Activated CD4-positive, alpha-beta memory T cell treated with anti-CD3 and anti-CD28 coated beads, Interleukin-2, amount 10 ng/mL, durations not matched to agents 7 days and 5 days (primary cell): Measurements from ENCODE around the gene NANOG. TPM values are rescaled to one million over a fixed set of nuclear protein-coding genes. Genes with fewer than 3 reads are reported as not detected.
"Not testable (repeated sequence)": the region's sequence is repeated elsewhere in the genome, so short reads cannot be mapped to it uniquely, and the experiment has no call there.

Source experiments
- CTCF ChIA-PET: fragments of 350-600 bp; sonication (Branson Sonifier 250); formaldehyde crosslinking; loops from one replicate; lab custom pipeline; 2021; ENCODE audit warnings: antibody characterized with exemption, inconsistent platforms; lab: Charles Lee
- POLR2A ChIA-PET: fragments of 350-600 bp; sonication (Branson Sonifier 250); formaldehyde crosslinking; loops from one replicate; lab custom pipeline; 2021; ENCODE audit warnings: antibody characterized with exemption; lab: Charles Lee
- DNase-seq: peaks from one replicate; pipeline ENCODE4 v3.0.0-alpha.2; 2020
- H3K27ac Mint-ChIP-seq: one replicate; pipeline ENCODE4 v1.8.0; 2021; ENCODE audit warnings: mild to moderate bottlenecking, mixed read lengths
- H3K27me3 Mint-ChIP-seq: one replicate; pipeline ENCODE4 v1.8.0; 2021; ENCODE audit warnings: mixed read lengths
- H3K36me3 Mint-ChIP-seq: one replicate; pipeline ENCODE4 v1.8.0; 2021; ENCODE audit warnings: low read depth, mixed read lengths
- H3K4me1 Mint-ChIP-seq: one replicate; pipeline ENCODE4 v1.8.0; 2021; ENCODE audit warnings: mixed read lengths
- H3K4me3 Mint-ChIP-seq: one replicate; pipeline ENCODE4 v1.8.0; 2021; ENCODE audit warnings: mild to moderate bottlenecking, mixed read lengths
- H3K9me3 Mint-ChIP-seq: one replicate; pipeline ENCODE4 v1.8.0; 2021; ENCODE audit warnings: mixed read lengths
- total RNA-seq, 2 experiments: library from RNA; stranded (reverse); gene quantifications; one replicate each; pipeline ENCODE4 v1.2.3, GENCODE V29; 2021

NANOG gene
- not detected for total RNA-seq

GRCh38 chr12:7788884-7789528, at the start of gene NANOG:
TSS of gene NANOG (plus strand) at chr12:7789402. CDS start at chr12:7789615, 213 bp downstream.
- H3K36me3 Mint-ChIP-seq, H3K27ac Mint-ChIP-seq, H3K9me3 Mint-ChIP-seq, CTCF ChIA-PET, H3K4me3 Mint-ChIP-seq, H3K4me1 Mint-ChIP-seq, DNase-seq, POLR2A ChIA-PET: not testable (repeated sequence)
- peaks cover 13% of the 10 kb centered on the region for H3K27me3 Mint-ChIP-seq

DNA sequence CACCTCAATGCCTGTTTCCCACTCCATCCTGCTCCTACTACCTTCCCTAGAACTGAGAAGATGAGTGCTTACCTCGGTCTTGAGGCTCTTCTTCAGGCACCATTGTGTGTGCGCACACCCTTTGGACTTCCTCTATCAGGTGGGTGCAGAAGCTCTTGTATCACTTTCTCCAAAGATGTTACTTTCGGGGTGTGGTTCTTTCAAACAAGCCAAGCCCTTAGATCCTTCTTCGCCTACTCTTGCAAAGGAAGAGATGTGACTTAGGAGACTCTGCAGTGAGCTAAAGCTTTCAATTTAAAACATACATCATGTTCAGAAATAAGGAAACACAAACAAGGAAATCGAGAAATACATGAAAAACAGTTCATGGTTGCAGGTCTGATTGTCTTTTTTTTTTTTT, 42.0 kb upstream of the NANOG start, which contains the start of gene CLEC4C:
TSS of gene CLEC4C (minus strand) at position 130 of the 400 bp plus-strand sequence. CDS start at position 103, 27 bp downstream.
- H3K36me3 Mint-ChIP-seq: no peaks in the 10 kb centered on the region
- no peaks in the 10 kb centered on the region for H3K27me3 Mint-ChIP-seq
- POLR2A ChIA-PET: no interaction called here
- no peaks in the 10 kb centered on the region for H3K9me3 Mint-ChIP-seq
- no peak for DNase-seq
- H3K4me1 Mint-ChIP-seq: no peaks in the 10 kb centered on the region
- no peak within 1 kb of the TSS for H3K4me3 Mint-ChIP-seq
- H3K27ac Mint-ChIP-seq: no peak within 1 kb of the TSS
- CTCF ChIA-PET: interaction anchor here (0.6 to 0.8 kb wide), 3 partner anchors 298 to 704 kb away, joined by 3 to 6 read pairs (median 3); no protein-coding TSS in a partner anchor

DNA sequence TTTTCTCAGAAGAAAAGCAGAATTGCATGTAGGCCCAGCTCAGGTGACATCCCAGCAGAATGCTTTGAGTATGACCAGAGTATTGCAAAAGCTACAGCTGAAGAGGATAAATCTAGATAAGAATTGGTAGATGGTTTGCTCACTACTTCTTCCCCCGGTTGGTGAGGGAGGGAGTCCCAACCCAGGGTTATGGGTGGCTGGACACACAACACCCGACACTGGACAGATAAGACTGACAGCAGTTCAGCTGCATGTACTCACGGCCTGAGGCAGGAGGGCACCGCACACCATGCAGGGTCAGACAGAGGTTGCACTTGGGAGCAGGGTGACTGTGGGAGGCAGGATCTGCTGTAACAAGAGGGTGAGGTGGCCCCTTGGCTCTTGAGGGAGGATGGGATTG, 40.4 kb upstream of the NANOG start:
- H3K4me3 Mint-ChIP-seq: no peak overlapping the region
- CTCF ChIA-PET: interaction anchor here (0.6 to 1.3 kb wide), 2 partner anchors 17 to 58 kb away, joined by 4 read pairs; no protein-coding TSS in a partner anchor

DNA sequence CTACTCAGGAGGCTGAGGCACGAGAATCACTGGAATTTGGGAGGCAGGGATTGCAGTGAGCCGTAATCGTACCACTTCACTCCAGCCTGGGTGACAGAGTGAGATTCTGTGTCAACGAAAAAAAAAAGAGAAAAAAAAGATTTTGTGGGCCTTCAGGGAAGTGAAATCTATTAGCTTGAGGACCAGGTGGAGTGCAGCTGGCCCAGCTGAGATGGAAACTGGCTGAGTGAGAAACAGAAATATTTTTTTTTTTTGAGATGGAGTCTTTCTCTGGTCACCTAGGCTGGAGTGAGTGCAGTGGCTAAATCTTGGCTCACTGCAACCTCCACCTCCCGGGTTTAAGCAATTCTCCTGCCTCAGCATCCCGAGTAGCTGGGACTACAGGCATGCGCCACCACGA, 39.8 kb upstream of the NANOG start:
- Mint-ChIP-seq H3K36me3 (no peaks in the 10 kb centered on the region), H3K27me3 (no peaks in the 10 kb centered on the region), H3K9me3 (no peaks in the 10 kb centered on the region), H3K4me3 (no peak overlapping the region), H3K27ac (no peak overlapping the region), H3K4me1 (peaks cover 2% of the 10 kb centered on the region)
- CTCF ChIA-PET: interaction anchor here (0.8 kb wide), 1 partner anchor 109 kb away, joined by 3 read pairs; no protein-coding TSS in a partner anchor
- no peak for DNase-seq
- POLR2A ChIA-PET: no interaction called here

More for the DNA sequence above, 40.4 kb upstream of the NANOG start:
- H3K36me3 Mint-ChIP-seq: no peaks in the 10 kb centered on the region
- POLR2A ChIA-PET: no interaction called here
- peaks cover 2% of the 10 kb centered on the region for H3K4me1 Mint-ChIP-seq
- no peak overlapping the region for H3K27ac Mint-ChIP-seq
- no peak for DNase-seq
- no peaks in the 10 kb centered on the region for H3K27me3 Mint-ChIP-seq
- no peaks in the 10 kb centered on the region for H3K9me3 Mint-ChIP-seq

- CTCF ChIA-PET: interaction anchor here (0.8 kb wide), 1 partner anchor 110 kb away, joined by 3 read pairs; no protein-coding TSS in a partner anchor
- POLR2A ChIA-PET: no interaction called here
- Mint-ChIP-seq H3K27me3 (no peaks in the 10 kb centered on the region), H3K4me1 (peaks cover 2% of the 10 kb centered on the region), H3K4me3 (no peak overlapping the region), H3K36me3 (no peaks in the 10 kb centered on the region), H3K27ac (no peak overlapping the region), H3K9me3 (no peaks in the 10 kb centered on the region)
- no peak for DNase-seq
Observed at GRCh38 chr12:7750350-7750749, 38.9 kb upstream of the NANOG start.

DNA sequence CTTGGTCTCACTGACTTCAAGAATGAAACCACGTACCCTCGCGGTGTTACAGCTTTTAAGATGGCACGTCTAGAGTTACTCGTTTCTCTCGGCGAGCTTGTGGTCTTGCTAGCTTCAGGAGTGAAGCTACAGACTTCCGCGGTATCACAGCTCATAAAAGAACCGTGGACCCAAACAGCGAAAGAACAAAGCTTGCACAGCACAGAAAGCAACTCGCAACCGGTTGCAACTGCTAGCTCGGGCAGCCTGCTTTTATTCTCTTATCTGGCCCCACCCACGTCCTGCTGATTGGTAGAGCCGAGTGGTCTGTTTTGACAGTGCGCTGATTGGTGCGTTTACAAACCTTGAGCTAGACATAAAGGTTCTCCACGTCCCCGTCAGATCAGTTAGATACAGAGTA, 37.8 kb upstream of the NANOG start:
- Mint-ChIP-seq H3K36me3 (no peaks in the 10 kb centered on the region), H3K4me1 (peaks cover 6% of the 10 kb centered on the region), H3K27ac (no peak overlapping the region), H3K27me3 (no peaks in the 10 kb centered on the region), H3K9me3 (no peaks in the 10 kb centered on the region), H3K4me3 (no peak overlapping the region)
- ChIA-PET POLR2A (no interaction called here), CTCF (interaction anchor here (0.6 kb wide), 2 partner anchors 53 to 58 kb away, joined by 3 read pairs; no protein-coding TSS in a partner anchor)
- no peak for DNase-seq

DNA sequence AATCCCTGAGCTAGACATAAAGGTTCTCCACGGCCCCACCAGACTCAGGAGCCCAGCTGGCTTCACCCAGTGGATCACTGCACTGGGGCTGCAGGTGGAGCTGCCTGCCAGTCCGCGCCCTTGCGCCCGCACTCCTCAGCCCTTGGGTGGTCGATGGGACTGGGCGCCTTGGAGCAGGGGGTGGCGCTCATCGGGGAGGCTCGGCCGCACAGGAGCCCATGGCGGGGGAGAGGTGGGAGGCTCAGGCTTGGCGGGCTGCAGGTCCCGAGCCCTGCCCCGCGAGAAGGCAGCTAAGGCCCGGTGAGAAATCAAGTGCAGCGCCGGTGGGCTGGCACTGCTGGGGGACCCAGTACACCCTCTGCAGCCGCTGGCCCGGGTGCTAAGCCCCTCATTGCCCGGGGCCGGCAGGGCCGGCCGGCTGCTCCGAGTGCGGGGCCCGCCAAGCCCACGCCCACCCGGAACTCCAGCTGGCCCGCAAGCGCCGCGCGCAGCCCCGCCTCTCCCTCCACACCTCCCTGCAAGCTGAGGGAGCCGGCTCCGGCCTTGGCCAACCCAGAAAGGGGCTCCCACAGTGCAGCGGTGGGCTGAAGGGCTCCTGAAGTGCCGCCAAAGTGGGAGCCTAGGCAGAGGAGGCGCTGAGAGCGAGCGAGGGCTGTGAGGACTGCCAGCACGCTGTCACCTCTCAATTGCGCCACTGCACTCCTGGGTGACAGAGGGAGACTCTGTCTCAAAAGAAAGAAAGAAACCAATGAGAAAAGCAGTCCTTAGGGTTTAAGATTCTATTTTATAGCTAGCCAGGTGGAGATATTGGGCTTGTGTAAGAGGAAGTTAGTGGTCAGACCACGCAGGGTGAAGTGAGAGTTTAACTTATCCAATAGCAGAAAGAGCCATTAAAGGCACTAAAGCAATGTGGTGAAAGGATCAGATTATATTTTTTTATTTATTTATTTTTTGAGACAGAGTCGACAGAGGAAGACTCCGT, 37.0 kb upstream of the NANOG start:
- CTCF ChIA-PET, POLR2A ChIA-PET, DNase-seq, H3K27me3 Mint-ChIP-seq, H3K36me3 Mint-ChIP-seq, H3K4me3 Mint-ChIP-seq, H3K4me1 Mint-ChIP-seq, H3K27ac Mint-ChIP-seq, H3K9me3 Mint-ChIP-seq: not testable (repeated sequence)

DNA sequence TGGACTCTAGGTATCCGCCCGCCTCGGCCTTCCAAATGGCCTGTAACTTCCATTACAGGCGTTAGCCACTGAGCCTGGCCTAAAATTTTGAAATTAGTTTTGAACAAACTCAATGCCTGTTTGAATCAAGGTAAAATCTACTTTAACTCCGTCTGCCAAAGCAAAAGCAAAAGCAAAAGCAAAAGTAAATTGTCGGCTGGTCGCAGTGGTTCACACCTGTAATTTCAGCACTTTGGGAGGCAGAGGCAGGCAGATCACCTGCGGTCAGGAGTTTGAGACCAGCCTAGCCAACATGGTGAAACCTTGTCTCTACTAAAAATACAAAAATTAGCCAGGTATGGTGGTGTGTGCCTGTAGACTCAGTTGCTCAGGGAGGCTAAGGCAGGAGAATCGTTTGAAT, 33.5 kb upstream of the NANOG start:
- H3K27ac Mint-ChIP-seq: not testable (repeated sequence)

DNA sequence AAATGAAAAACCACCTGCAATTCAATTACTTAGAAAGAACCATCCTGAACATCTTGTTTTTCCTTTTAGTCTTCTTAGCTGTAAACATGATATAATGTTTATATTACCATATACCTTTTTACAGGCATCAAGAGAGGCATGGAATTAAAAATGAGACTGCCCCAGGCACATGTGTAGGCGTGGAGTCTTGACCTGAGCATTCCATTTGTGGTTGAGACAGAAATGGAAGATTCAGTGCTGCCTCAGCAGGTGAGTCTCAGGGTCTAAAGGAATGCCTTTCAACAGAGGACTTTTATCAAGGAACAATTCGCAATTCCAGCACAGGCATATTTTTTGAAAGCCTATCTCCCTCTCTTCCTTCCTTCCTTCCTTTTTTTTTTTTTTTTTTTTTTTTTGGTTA, 32.2 kb upstream of the NANOG start:
- no peaks in the 10 kb centered on the region for H3K27me3 Mint-ChIP-seq
- no peaks in the 10 kb centered on the region for H3K36me3 Mint-ChIP-seq
- POLR2A ChIA-PET: no interaction called here
- DNase-seq: no peak
- CTCF ChIA-PET: no interaction called here
- no peak overlapping the region for H3K4me3 Mint-ChIP-seq
- no peak overlapping the region for H3K27ac Mint-ChIP-seq
- H3K4me1 Mint-ChIP-seq: peaks cover 6% of the 10 kb centered on the region
- H3K9me3 Mint-ChIP-seq: no peaks in the 10 kb centered on the region

More for the DNA sequence above, 33.5 kb upstream of the NANOG start:
- H3K9me3 Mint-ChIP-seq, H3K27me3 Mint-ChIP-seq, POLR2A ChIA-PET, H3K36me3 Mint-ChIP-seq, H3K4me1 Mint-ChIP-seq, CTCF ChIA-PET: not testable (repeated sequence)
- peak overlapping the region; percentile 22 for H3K4me3 Mint-ChIP-seq
- DNase-seq: peak; percentile 39

DNA sequence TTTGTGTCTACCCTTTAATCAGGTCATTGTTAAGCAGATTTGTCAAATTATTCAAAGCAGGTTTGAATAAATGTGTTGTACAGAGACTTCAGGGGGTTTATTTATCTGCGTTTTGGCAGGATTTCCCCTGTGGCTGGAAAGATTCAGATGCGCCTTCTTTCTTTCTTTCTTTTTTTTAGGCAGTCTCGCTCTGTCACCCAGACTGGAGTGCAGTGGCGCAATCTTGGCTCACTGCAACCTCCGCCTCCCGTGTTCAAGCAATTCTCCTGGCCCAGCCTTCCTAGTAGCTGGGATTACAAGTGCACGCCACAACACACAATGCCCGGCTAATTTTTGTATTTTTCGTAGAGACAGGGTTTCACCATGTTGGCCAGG, 30.4 kb upstream of the NANOG start:
- H3K27ac Mint-ChIP-seq: no peak overlapping the region
- H3K36me3 Mint-ChIP-seq: no peaks in the 10 kb centered on the region
- CTCF ChIA-PET: interaction anchor here (1.0 kb wide), 1 partner anchor 12 kb away, joined by 3 read pairs; no protein-coding TSS in a partner anchor
- no peaks in the 10 kb centered on the region for H3K9me3 Mint-ChIP-seq
- H3K4me3 Mint-ChIP-seq: no peak overlapping the region
- no peak for DNase-seq
- H3K4me1 Mint-ChIP-seq: peaks cover 4% of the 10 kb centered on the region
- POLR2A ChIA-PET: no interaction called here
- H3K27me3 Mint-ChIP-seq: no peaks in the 10 kb centered on the region

DNA sequence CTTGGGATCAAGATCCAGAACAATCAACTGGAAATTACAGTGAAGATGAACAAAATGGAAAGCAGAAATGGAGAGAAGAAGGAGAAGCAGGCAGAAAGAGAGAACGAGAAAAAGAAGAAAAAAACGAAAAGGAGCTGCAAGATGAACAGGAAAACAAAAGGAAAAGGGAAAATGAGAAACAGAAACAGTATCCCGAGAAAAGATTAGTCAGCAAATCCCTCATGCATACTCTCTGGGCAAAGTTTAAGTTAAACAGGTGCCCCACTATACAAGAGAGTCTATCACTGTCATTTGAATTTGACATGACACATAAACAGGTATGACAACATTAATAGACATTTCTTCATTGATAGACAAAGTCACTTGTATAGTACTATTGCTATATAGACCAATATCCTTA, 19.2 kb upstream of the NANOG start:
- no peak for DNase-seq
- Mint-ChIP-seq H3K4me1 (no peaks in the 10 kb centered on the region), H3K36me3 (no peaks in the 10 kb centered on the region), H3K4me3 (no peak overlapping the region), H3K27ac (no peak overlapping the region), H3K27me3 (peaks cover 3% of the 10 kb centered on the region), H3K9me3 (no peaks in the 10 kb centered on the region)
- ChIA-PET CTCF (interaction anchor here (0.6 to 1.3 kb wide), 2 partner anchors 11 to 327 kb away, joined by 3 read pairs; no protein-coding TSS in a partner anchor), POLR2A (no interaction called here)

- POLR2A ChIA-PET: no interaction called here
- Mint-ChIP-seq H3K36me3 (no peaks in the 10 kb centered on the region), H3K4me3 (no peak overlapping the region), H3K4me1 (no peaks in the 10 kb centered on the region), H3K27ac (no peak overlapping the region), H3K27me3 (peaks cover 3% of the 10 kb centered on the region), H3K9me3 (no peaks in the 10 kb centered on the region)
- CTCF ChIA-PET: interaction anchor here (0.7 kb wide), 1 partner anchor 27 kb away, joined by 4 read pairs; no protein-coding TSS in a partner anchor
- DNase-seq: no peak
Observed at GRCh38 chr12:7781274-7781673, 7.9 kb upstream of the NANOG start.

DNA sequence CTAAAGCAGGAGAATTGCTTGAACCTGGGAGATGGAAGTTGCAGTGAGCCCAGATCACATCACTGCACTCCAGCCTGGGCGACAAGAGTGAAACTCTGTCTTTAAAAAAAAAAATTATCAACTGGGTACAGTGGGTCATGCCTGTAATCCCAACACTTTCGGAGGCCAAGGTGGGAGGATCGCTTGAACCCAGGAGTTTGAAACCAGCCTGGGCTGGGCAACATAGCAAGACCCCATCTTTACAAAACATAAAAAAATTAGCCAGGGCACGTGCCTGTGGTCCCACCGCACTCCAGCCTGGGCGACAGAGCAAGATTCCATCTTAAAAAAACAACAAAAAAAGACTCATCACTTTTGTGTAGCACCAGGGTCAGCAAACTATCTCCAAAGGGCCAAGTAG, 7.1 kb upstream of the NANOG start:
- Mint-ChIP-seq H3K4me1 (no peaks in the 10 kb centered on the region), H3K27ac (no peak overlapping the region), H3K36me3 (no peaks in the 10 kb centered on the region), H3K9me3 (no peaks in the 10 kb centered on the region), H3K4me3 (no peak overlapping the region), H3K27me3 (peaks cover 3% of the 10 kb centered on the region)
- ChIA-PET CTCF (no interaction called here), POLR2A (no interaction called here)
- DNase-seq: no peak
